K562 (cell line): Measurements from ENCODE around the gene COA5. TPM values are rescaled to one million over a fixed set of nuclear protein-coding genes. Genes with fewer than 3 reads are reported as not detected.

Experiments
- ATAC-seq: fragments of 200-7000 bp; cut with Tn5 transposase; 3 replicates; pipeline ENCODE4 v1.9.1; 2020; ENCODE audit warnings: moderate library complexity
- BruUV-seq: library from RNA; stranded (reverse); fragments of 400-500 nt; replicated peaks from 2 replicates; lab custom pipeline; 2021; lab: Mats Ljungman, UMichigan
- CTCF ChIA-PET: fragments of 300-600 bp; formaldehyde crosslinking; extraction: SDS; loops from one replicate; lab custom pipeline; 2021; ENCODE audit warnings: low intra/inter-chr PET ratio; lab: Yijun Ruan, JAX
- POLR2A ChIA-PET: fragments of 300-600, 350-650 bp; sonication (Branson Sonifier 250); formaldehyde crosslinking; extraction: SDS; loops from one replicate; lab custom pipeline; 2021; ENCODE audit warnings: antibody characterized with exemption, inconsistent platforms; lab: Yijun Ruan, JAX
- DNase-seq, 4 experiments: peaks; one replicate each; pipeline versions ENCODE4 v3.0.0 to v3.0.0-alpha.2; 2011 to 2018; ENCODE audit warnings: low spot score in 3 of 4, mixed read lengths in 3 of 4; ENCODE audit errors: extremely low read depth in 1 of 4
- FAIRE-seq: peaks from 2 replicates; lab custom pipeline; 2011; peaks lifted over from hg19 to GRCh38; lab: Jason Lieb, UNC
- H2AFZ ChIP-seq: 2 replicates; pipeline ENCODE4 v1.6.0; 2011; ENCODE audit warnings: low read depth, low read length, control low read depth, inconsistent platforms
- H3K27ac ChIP-seq: fragments of 200-600 bp; 3 replicates; pipeline ENCODE4 v1.8.0; 2011; ENCODE audit warnings: low read depth, mild to moderate bottlenecking, control low read depth, inconsistent platforms, low read length, moderate library complexity, mixed read lengths; ENCODE audit errors: extremely low read depth
- H3K27me3 ChIP-seq, 2 experiments: fragments of 300-600 bp in 1 of 2; 2 replicates in 1 of 2; 3 replicates in 1 of 2; pipeline versions ENCODE4 v1.6.0 to v1.8.0; 2011; ENCODE audit warnings: inconsistent platforms in 2 of 2, low read length in 2 of 2, mild to moderate bottlenecking in 1 of 2, mixed read lengths in 1 of 2, moderate library complexity in 1 of 2; ENCODE audit not compliant: control insufficient read depth in 2 of 2, insufficient read depth in 2 of 2
- H3K36me3 ChIP-seq: fragments of 300-600 bp; 3 replicates; pipeline ENCODE4 v1.8.0; 2011; ENCODE audit warnings: mild to moderate bottlenecking, low read length, inconsistent platforms; ENCODE audit not compliant: control insufficient read depth, insufficient read depth
- H3K4me1 ChIP-seq, 2 experiments: fragments of 200-600 bp in 1 of 2; replicated peaks in 1 of 2; 2 replicates in 1 of 2; 3 replicates in 1 of 2; pipeline versions ENCODE4 v1.5.1 to v1.8.0; 2011; ENCODE audit warnings: inconsistent platforms in 2 of 2, low read length in 2 of 2, mild to moderate bottlenecking in 1 of 2, mixed read lengths in 1 of 2, moderate library complexity in 1 of 2; ENCODE audit not compliant: control insufficient read depth in 2 of 2, insufficient read depth in 2 of 2
- H3K4me2 ChIP-seq: 2 replicates; pipeline ENCODE4 v1.6.1; 2011; ENCODE audit warnings: low read length, control low read depth, inconsistent platforms, mixed read lengths; ENCODE audit not compliant: insufficient read depth
- H3K4me3 ChIP-seq: fragments of 200-600 bp; sonication (generic), shearing (Covaris generic); 2 replicates; pipeline ENCODE4 v1.5.1; 2016; ENCODE audit warnings: control low read depth, inconsistent platforms
- H3K79me2 ChIP-seq: fragments of 200-600 bp; 3 replicates; pipeline ENCODE4 v1.8.0; 2011; ENCODE audit warnings: low read length, inconsistent platforms; ENCODE audit not compliant: control insufficient read depth, insufficient read depth
- H3K9ac ChIP-seq, 2 experiments: 2 replicates each; pipeline versions ENCODE4 v1.6.0 to v1.6.1; 2011; ENCODE audit warnings: low read depth in 2 of 2, low read length in 2 of 2, control low read depth in 1 of 2, inconsistent platforms in 1 of 2, mild to moderate bottlenecking in 1 of 2, mixed read lengths in 1 of 2; ENCODE audit not compliant: insufficient read depth in 1 of 2
- H3K9me1 ChIP-seq: one replicate; pipeline ENCODE4 v1.6.0; 2011; ENCODE audit warnings: inconsistent platforms, mild to moderate bottlenecking, low read length, moderate library complexity; ENCODE audit not compliant: control insufficient read depth, insufficient read depth
- H3K9me3 ChIP-seq: replicated peaks from 2 replicates; pipeline ENCODE4 v1.5.1; 2011; ENCODE audit warnings: low read depth, low read length, inconsistent platforms; ENCODE audit not compliant: control insufficient read depth, insufficient read depth
- H4K20me1 ChIP-seq: replicated peaks from 2 replicates; pipeline ENCODE4 v1.6.1; 2011; ENCODE audit warnings: low read length, inconsistent platforms, mixed read lengths; ENCODE audit not compliant: control insufficient read depth, insufficient read depth
- ARID4B ChIP-seq: sonication (generic); formaldehyde crosslinking; IDR thresholded peaks from 2 replicates; pipeline ENCODE4 v1.8.0; 2022; ENCODE audit warnings: mild to moderate bottlenecking, missing genetic modification reagents
- ATF7 ChIP-seq: fragments of 450-650 bp; IDR thresholded peaks from 2 replicates; pipeline ENCODE4 v1.7.1; 2014; ENCODE audit warnings: mild to moderate bottlenecking, moderate library complexity
- BCL6 ChIP-seq: fragments of 250-450 bp; sonication (Bioruptor Pico); IDR thresholded peaks from 2 replicates; pipeline ENCODE4 v1.4.0; 2020
- FOXJ3 ChIP-seq: sonication (generic); formaldehyde crosslinking; IDR thresholded peaks from 2 replicates; pipeline ENCODE4 v1.4.0; 2020; ENCODE audit warnings: mild to moderate bottlenecking, missing genetic modification reagents
- HCFC1 ChIP-seq: IDR thresholded peaks from 2 replicates; pipeline ENCODE4 v1.6.1; 2012; ENCODE audit warnings: low read depth, low read length, improper control_type of control experiment
- KDM5B ChIP-seq: fragments of 200-600 bp; sonication (generic); IDR thresholded peaks from 2 replicates; pipeline ENCODE4 v1.6.1; 2012; ENCODE audit warnings: low read depth, mild to moderate bottlenecking, moderate library complexity, low read length, control low read depth, inconsistent platforms; ENCODE audit not compliant: insufficient replicate concordance
- PRDM10 ChIP-seq: fragments of 450-650 bp; IDR thresholded peaks from 2 replicates; pipeline ENCODE4 v1.6.1; 2018; ENCODE audit not compliant: partially characterized antibody
- SLC30A9 ChIP-seq: fragments of 250-450 bp; sonication (Bioruptor Pico); IDR thresholded peaks from 2 replicates; pipeline ENCODE4 v1.8.0; 2022; ENCODE audit warnings: mild to moderate bottlenecking, moderate library complexity
- TBL1XR1 ChIP-seq, 2 experiments: IDR thresholded peaks; 2 replicates each; pipeline ENCODE4 v1.6.1; 2012; ENCODE audit warnings: improper control_type of control experiment in 2 of 2, low read length in 2 of 2, mild to moderate bottlenecking in 1 of 2
- ZBTB17 ChIP-seq: fragments of 450-650 bp; formaldehyde crosslinking; IDR thresholded peaks from 2 replicates; pipeline ENCODE4 v1.4.0; 2020; ENCODE audit warnings: mild to moderate bottlenecking
- ZNF146 ChIP-seq: IDR thresholded peaks from one replicate; pipeline ENCODE4 v1.6.1; 2018; ENCODE audit warnings: missing compliant biosample characterization; ENCODE audit not compliant: unreplicated experiment
- ZNF277 ChIP-seq: fragments of 250-450 bp; sonication (Bioruptor Pico); IDR thresholded peaks from 2 replicates; pipeline ENCODE4 v1.8.0; 2022; ENCODE audit warnings: inconsistent platforms, mild to moderate bottlenecking, moderate library complexity, borderline replicate concordance
- WGBS: fragments of 100-300 bp; shearing (Covaris generic); methylation state at CpG from one replicate; pipeline ENCODE4 v1.1.6; 2016; ENCODE audit warnings: low coverage, mixed read lengths; ENCODE audit not compliant: insufficient coverage; ENCODE audit errors: missing lambda C conversion rate; 5-methylcytosine and 5-hydroxymethylcytosine counted together
- in situ Hi-C: fragments of 300-500 bp; cut with MboI; formaldehyde crosslinking; loops from 4 replicates; pipeline ENCODE4 v1.15.0; 2018; ENCODE audit warnings: inconsistent platforms, mixed read lengths
- intact Hi-C: fragments of 100-400 bp; cut with micrococcal nuclease; formaldehyde crosslinking; loops from 2 replicates; pipeline ENCODE4 v1.14.2; 2022
- polyA plus RNA-seq, 8 experiments: library from polyadenylated mRNA; depleted of rRNA in 4 of 8; stranded (reverse) in 5 of 8; unstranded in 3 of 8; fragments of >200 nt; fragmentation: Nextera tagmentation in 2 of 8; fragmentation: Illumina TruSeq in 1 of 8; extraction: Ambion mirVana in 2 of 8; extraction: Trizol in 1 of 8; gene quantifications; 2 replicates each; pipeline versions ENCODE4 v1.2.1 to v1.2.3, GENCODE V29; 2011 to 2014; ENCODE audit warnings: inconsistent platforms in 1 of 8, missing spikeins in 1 of 8
- total RNA-seq, 7 experiments: library from RNA; depleted of rRNA in 6 of 7; stranded (reverse); fragments of >200 nt in 6 of 7; fragmentation: Illumina TruSeq in 2 of 7; extraction: Trizol in 2 of 7; gene quantifications; 2 replicates each; pipeline versions ENCODE4 v1.2.1 to v1.2.3, GENCODE V29; 2011 to 2021; ENCODE audit warnings: low replicate concordance in 1 of 7
- TF ChIP-seq, protein P1 (sequence below): fragments of 250-450 bp; sonication (Bioruptor Pico); IDR thresholded peaks from 2 replicates; pipeline ENCODE4 v1.9.0; 2021; ENCODE audit warnings: mild to moderate bottlenecking

Gene COA5
- total and polyA plus RNA-seq, 9 of the 15 experiments (the other 6 are each of a cell fraction or from before 2014, with no cell fraction given) = 17.9 to 77.6 (median 33.4) TPM

DNA sequence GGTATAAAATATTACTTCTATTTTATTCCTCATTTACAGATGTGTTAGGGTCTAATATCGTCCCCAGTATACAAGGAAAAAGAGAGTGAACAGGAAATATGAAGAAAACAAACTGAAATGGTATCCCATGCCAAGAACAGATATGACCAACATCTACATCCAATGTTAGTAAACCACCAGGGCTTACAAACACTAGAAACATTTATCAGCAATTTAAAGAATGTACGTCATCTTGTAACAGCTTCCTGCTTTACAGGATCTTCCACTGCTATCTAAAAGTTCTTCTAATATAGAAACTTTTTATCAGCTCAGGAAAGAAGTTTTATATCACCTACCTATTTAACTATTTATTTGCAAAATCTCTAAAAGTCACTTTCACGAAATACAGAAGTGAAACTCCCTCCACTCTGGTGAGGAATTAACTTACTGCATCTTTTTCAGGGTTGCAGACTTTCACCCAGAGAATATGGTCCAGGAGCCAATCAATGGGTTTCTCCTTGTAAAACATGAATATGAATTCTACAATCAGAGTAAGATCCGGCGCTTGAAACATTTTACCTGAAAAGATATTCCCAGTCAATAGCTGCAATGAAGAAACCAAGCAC lies 35.3 kb upstream of the COA5 start:
- no peak for DNase-seq
- H4K20me1 ChIP-seq = no peaks in the 10 kb centered on the region
- no TSS peak for BruUV-seq
- peaks cover 9 to 11% of the 10 kb centered on the region in 2 experiments; a peak in 3 of 5 replicates for H3K27me3 ChIP-seq
- FAIRE-seq = no peak
- in situ Hi-C loops (no loop called here), intact Hi-C loops (no loop called here)
- no peaks in the 10 kb centered on the region for H3K36me3 ChIP-seq
- no peak overlapping the region for H2AFZ ChIP-seq
- 0 out of 2 replicates have a peak, but pooled peaks cover 1% of the 10 kb centered on the region for H3K9me3 ChIP-seq
- 1% methylated on average over 5 of the region's 5 CpGs for WGBS
- no peak overlapping the region for H3K4me3 ChIP-seq
- no peak for ATAC-seq
- no peak overlapping the region for H3K4me2 ChIP-seq
- H3K4me1 ChIP-seq = no peaks in the 10 kb centered on the region
- CTCF ChIA-PET = no interaction called here
- H3K27ac ChIP-seq = no peak overlapping the region
- no peak overlapping the region for H3K9ac ChIP-seq
- no peaks in the 10 kb centered on the region for H3K79me2 ChIP-seq
- POLR2A ChIA-PET = no interaction called here
- no peaks in the 10 kb centered on the region for H3K9me1 ChIP-seq
- TF ChIP-seq ARID4B (no peak), ZNF146 (CRISPR knock-in tag) (no peak), ATF7 (no peak), TBL1XR1 (IDR thresholded peaks at IDR 0.05; ENCODE audit: low read length in 2 of 2) (no peak), ZNF277 (CRISPR knock-in tag) (no peak), SLC30A9 (no peak), KDM5B (no peak), PRDM10 (no peak), FOXJ3 (CRISPR knock-in tag) (no peak), ZBTB17 (CRISPR knock-in tag) (no peak), BCL6 (CRISPR knock-in tag) (no peak), HCFC1 (no peak)
- TF ChIP-seq, protein P1, sequence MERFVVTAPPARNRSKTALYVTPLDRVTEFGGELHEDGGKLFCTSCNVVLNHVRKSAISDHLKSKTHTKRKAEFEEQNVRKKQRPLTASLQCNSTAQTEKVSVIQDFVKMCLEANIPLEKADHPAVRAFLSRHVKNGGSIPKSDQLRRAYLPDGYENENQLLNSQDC (CRISPR knock-in tag) = no peak
